K562 (cell line): ENCODE measurements around the gene HHATL. TPM values are rescaled to one million over a fixed set of nuclear protein-coding genes. Genes with fewer than 3 reads are reported as not detected.
A peak's percentile ranks its signal among the peaks of the same experiment; 100 is the strongest.

Source experiments
- ATAC-seq: fragments of 200-7000 bp; cut with Tn5 transposase; 3 replicates; pipeline ENCODE4 v1.9.1; 2020; ENCODE audit warnings: moderate library complexity
- BruUV-seq: library from RNA; stranded (reverse); fragments of 400-500 nt; replicated peaks from 2 replicates; lab custom pipeline; 2021; lab: Mats Ljungman, UMichigan
- CTCF ChIA-PET: fragments of 300-600 bp; formaldehyde crosslinking; extraction: SDS; loops from one replicate; lab custom pipeline; 2021; ENCODE audit warnings: low intra/inter-chr PET ratio; lab: Yijun Ruan, JAX
- POLR2A ChIA-PET: fragments of 300-600, 350-650 bp; sonication (Branson Sonifier 250); formaldehyde crosslinking; extraction: SDS; loops from one replicate; lab custom pipeline; 2021; ENCODE audit warnings: antibody characterized with exemption, inconsistent platforms; lab: Yijun Ruan, JAX
- DNase-seq, 4 experiments: peaks; one replicate each; pipeline versions ENCODE4 v3.0.0 to v3.0.0-alpha.2; 2011 to 2018; ENCODE audit warnings: low spot score in 3 of 4, mixed read lengths in 3 of 4; ENCODE audit errors: extremely low read depth in 1 of 4
- FAIRE-seq: peaks from 2 replicates; lab custom pipeline; 2011; peaks lifted over from hg19 to GRCh38; lab: Jason Lieb, UNC
- H2AFZ ChIP-seq: 2 replicates; pipeline ENCODE4 v1.6.0; 2011; ENCODE audit warnings: low read depth, low read length, control low read depth, inconsistent platforms
- H3K27ac ChIP-seq: fragments of 200-600 bp; 3 replicates; pipeline ENCODE4 v1.8.0; 2011; ENCODE audit warnings: low read depth, mild to moderate bottlenecking, control low read depth, inconsistent platforms, low read length, moderate library complexity, mixed read lengths; ENCODE audit errors: extremely low read depth
- H3K27me3 ChIP-seq, 2 experiments: fragments of 300-600 bp in 1 of 2; 2 replicates in 1 of 2; 3 replicates in 1 of 2; pipeline versions ENCODE4 v1.6.0 to v1.8.0; 2011; ENCODE audit warnings: inconsistent platforms in 2 of 2, low read length in 2 of 2, mild to moderate bottlenecking in 1 of 2, mixed read lengths in 1 of 2, moderate library complexity in 1 of 2; ENCODE audit not compliant: control insufficient read depth in 2 of 2, insufficient read depth in 2 of 2
- H3K36me3 ChIP-seq: fragments of 300-600 bp; 3 replicates; pipeline ENCODE4 v1.8.0; 2011; ENCODE audit warnings: mild to moderate bottlenecking, low read length, inconsistent platforms; ENCODE audit not compliant: control insufficient read depth, insufficient read depth
- H3K4me1 ChIP-seq, 2 experiments: fragments of 200-600 bp in 1 of 2; replicated peaks in 1 of 2; 2 replicates in 1 of 2; 3 replicates in 1 of 2; pipeline versions ENCODE4 v1.5.1 to v1.8.0; 2011; ENCODE audit warnings: inconsistent platforms in 2 of 2, low read length in 2 of 2, mild to moderate bottlenecking in 1 of 2, mixed read lengths in 1 of 2, moderate library complexity in 1 of 2; ENCODE audit not compliant: control insufficient read depth in 2 of 2, insufficient read depth in 2 of 2
- H3K4me2 ChIP-seq: 2 replicates; pipeline ENCODE4 v1.6.1; 2011; ENCODE audit warnings: low read length, control low read depth, inconsistent platforms, mixed read lengths; ENCODE audit not compliant: insufficient read depth
- H3K4me3 ChIP-seq: fragments of 200-600 bp; sonication (generic), shearing (Covaris generic); 2 replicates; pipeline ENCODE4 v1.5.1; 2016; ENCODE audit warnings: control low read depth, inconsistent platforms
- H3K79me2 ChIP-seq: fragments of 200-600 bp; 3 replicates; pipeline ENCODE4 v1.8.0; 2011; ENCODE audit warnings: low read length, inconsistent platforms; ENCODE audit not compliant: control insufficient read depth, insufficient read depth
- H3K9ac ChIP-seq, 2 experiments: 2 replicates each; pipeline versions ENCODE4 v1.6.0 to v1.6.1; 2011; ENCODE audit warnings: low read depth in 2 of 2, low read length in 2 of 2, control low read depth in 1 of 2, inconsistent platforms in 1 of 2, mild to moderate bottlenecking in 1 of 2, mixed read lengths in 1 of 2; ENCODE audit not compliant: insufficient read depth in 1 of 2
- H3K9me1 ChIP-seq: one replicate; pipeline ENCODE4 v1.6.0; 2011; ENCODE audit warnings: inconsistent platforms, mild to moderate bottlenecking, low read length, moderate library complexity; ENCODE audit not compliant: control insufficient read depth, insufficient read depth
- H3K9me3 ChIP-seq: replicated peaks from 2 replicates; pipeline ENCODE4 v1.5.1; 2011; ENCODE audit warnings: low read depth, low read length, inconsistent platforms; ENCODE audit not compliant: control insufficient read depth, insufficient read depth
- H4K20me1 ChIP-seq: replicated peaks from 2 replicates; pipeline ENCODE4 v1.6.1; 2011; ENCODE audit warnings: low read length, inconsistent platforms, mixed read lengths; ENCODE audit not compliant: control insufficient read depth, insufficient read depth
- BRD9 ChIP-seq: fragments of 450-650 bp; IDR thresholded peaks from 2 replicates; pipeline ENCODE4 v1.6.1; 2018; ENCODE audit warnings: low read depth; ENCODE audit not compliant: partially characterized antibody
- CREB3 ChIP-seq: fragments of 450-650 bp; conservative IDR thresholded peaks from 2 replicates; pipeline ENCODE4 v1.6.1; 2016; ENCODE audit warnings: missing genetic modification characterization, low read depth, mild to moderate bottlenecking, missing compliant biosample characterization, moderate library complexity
- KAT7 ChIP-seq: sonication (generic); formaldehyde crosslinking; IDR thresholded peaks from 2 replicates; pipeline ENCODE4 v1.8.0; 2022; ENCODE audit warnings: missing genetic modification reagents, mild to moderate bottlenecking, borderline replicate concordance
- PCBP1 ChIP-seq: fragments of 200-400 bp; formaldehyde crosslinking; IDR thresholded peaks from 2 replicates; pipeline ENCODE4 v1.6.1; 2018; ENCODE audit warnings: mild to moderate bottlenecking, low read depth, low read length; ENCODE audit not compliant: poor library complexity, severe bottlenecking
- POU5F1 ChIP-seq: fragments of 150-350 bp; IDR thresholded peaks from 2 replicates; pipeline ENCODE4 v1.6.1; 2014; ENCODE audit warnings: borderline replicate concordance, low read length, low read depth, mild to moderate bottlenecking; ENCODE audit not compliant: partially characterized antibody
- SNAPC5 ChIP-seq: fragments of 250-450 bp; sonication (Bioruptor Pico); IDR thresholded peaks from 2 replicates; pipeline ENCODE4 v1.8.0; 2021; ENCODE audit warnings: moderate library complexity, mild to moderate bottlenecking, inconsistent platforms
- STAT5A ChIP-seq: IDR thresholded peaks from 2 replicates; pipeline ENCODE4 v1.6.1; 2012; ENCODE audit warnings: low read length, inconsistent platforms, borderline replicate concordance
- ZKSCAN1 ChIP-seq: fragments of 150-350 bp; IDR thresholded peaks from 2 replicates; pipeline ENCODE4 v1.6.1; 2016; ENCODE audit warnings: low read depth, low read length
- ZNF395 ChIP-seq: fragments of 200-800 bp; sonication (Bioruptor generic); IDR thresholded peaks from 2 replicates; pipeline ENCODE4 v1.6.1; 2017; ENCODE audit warnings: missing genetic modification characterization, missing compliant biosample characterization
- WGBS: fragments of 100-300 bp; shearing (Covaris generic); methylation state at CpG from one replicate; pipeline ENCODE4 v1.1.6; 2016; ENCODE audit warnings: low coverage, mixed read lengths; ENCODE audit not compliant: insufficient coverage; ENCODE audit errors: missing lambda C conversion rate; 5-methylcytosine and 5-hydroxymethylcytosine counted together
- in situ Hi-C: fragments of 300-500 bp; cut with MboI; formaldehyde crosslinking; loops from 4 replicates; pipeline ENCODE4 v1.15.0; 2018; ENCODE audit warnings: inconsistent platforms, mixed read lengths
- intact Hi-C: fragments of 100-400 bp; cut with micrococcal nuclease; formaldehyde crosslinking; loops from 2 replicates; pipeline ENCODE4 v1.14.2; 2022
- polyA plus RNA-seq, 8 experiments: library from polyadenylated mRNA; depleted of rRNA in 4 of 8; stranded (reverse) in 5 of 8; unstranded in 3 of 8; fragments of >200 nt; fragmentation: Nextera tagmentation in 2 of 8; fragmentation: Illumina TruSeq in 1 of 8; extraction: Ambion mirVana in 2 of 8; extraction: Trizol in 1 of 8; gene quantifications; 2 replicates each; pipeline versions ENCODE4 v1.2.1 to v1.2.3, GENCODE V29; 2011 to 2014; ENCODE audit warnings: inconsistent platforms in 1 of 8, missing spikeins in 1 of 8
- total RNA-seq, 7 experiments: library from RNA; depleted of rRNA in 6 of 7; stranded (reverse); fragments of >200 nt in 6 of 7; fragmentation: Illumina TruSeq in 2 of 7; extraction: Trizol in 2 of 7; gene quantifications; 2 replicates each; pipeline versions ENCODE4 v1.2.1 to v1.2.3, GENCODE V29; 2011 to 2021; ENCODE audit warnings: low replicate concordance in 1 of 7

HHATL gene
- total and polyA plus RNA-seq, 9 of the 15 experiments (the other 6 are each of a cell fraction or from before 2014, with no cell fraction given): not detected

GRCh38 chr3:42649783-42650182 is 52.8 kb downstream of the HHATL start (continued):
- TF ChIP-seq CREB3 (no peak), POU5F1 (no peak), PCBP1 (no peak)

GRCh38 chr3:42649006-42649405 is 53.6 kb downstream of the HHATL start:
- Histone ChIP-seq H3K4me1 (peaks cover 13 to 21% of the 10 kb centered on the region in 2 experiments), H3K9ac (no peak overlapping the region), H3K9me3 (no peaks in the 10 kb centered on the region), H3K27ac (no peak overlapping the region), H3K4me3 (no peak overlapping the region), H2AFZ (no peak overlapping the region), H3K9me1 (peaks cover 4% of the 10 kb centered on the region), H4K20me1 (no peaks in the 10 kb centered on the region), H3K4me2 (no peak overlapping the region), H3K27me3 (no peaks in the 10 kb centered on the region), H3K36me3 (peaks cover 50% of the 10 kb centered on the region), H3K79me2 (no peaks in the 10 kb centered on the region)
- no peak for TF ChIP-seq ZKSCAN1
- TF ChIP-seq KAT7 (CRISPR knock-in tag): no peak
- TF ChIP-seq SNAPC5 (CRISPR knock-in tag): no peak
- TF ChIP-seq STAT5A: 0 out of 2 replicates have a peak, but pooled peaks have one; percentile 6
- no peak for TF ChIP-seq BRD9
- TF ChIP-seq ZNF395 (CRISPR knock-in tag): no peak
- ChIA-PET POLR2A (interaction anchor here (1.2 to 1.3 kb wide), 2 partner anchors 10 to 13 kb away, joined by 3 to 4 read pairs; no protein-coding TSS in a partner anchor), CTCF (no interaction called here)
- WGBS: 97% methylated on average over 2 of the region's 2 CpGs
- intact Hi-C loops (no loop called here), in situ Hi-C loops (no loop called here)
- ATAC-seq: no peak
- no peak for DNase-seq
- no TSS peak for BruUV-seq
- no peak for FAIRE-seq
